Neural progenitor cell (in vitro differentiated cells): ENCODE data around the gene ERBB4. TPM values are rescaled to one million over a fixed set of nuclear protein-coding genes. Genes with fewer than 3 reads are reported as not detected.

Source experiments
- DNase-seq: peaks from one replicate; pipeline ENCODE4 v3.0.0-alpha.2; 2016; ENCODE audit warnings: low spot score
- H2AFZ ChIP-seq: fragments of 200-600 bp; sonication (generic); replicated peaks from 2 replicates; pipeline ENCODE4 v1.6.1; 2016; ENCODE audit warnings: antibody characterized with exemption
- H3F3A ChIP-seq: fragments of 200-600 bp; sonication (generic); 2 replicates; pipeline ENCODE4 v1.6.1; 2016; ENCODE audit warnings: antibody characterized with exemption, low read depth
- H3K27ac ChIP-seq: fragments of 200-600 bp; sonication (generic); 2 replicates; pipeline ENCODE4 v1.5.1; 2016; ENCODE audit warnings: mild to moderate bottlenecking
- H3K27me3 ChIP-seq: fragments of 200-600 bp; sonication (generic); 2 replicates; pipeline ENCODE4 v1.6.1; 2016; ENCODE audit warnings: mild to moderate bottlenecking, moderate library complexity
- H3K36me3 ChIP-seq: fragments of 200-600 bp; sonication (generic); 2 replicates; pipeline ENCODE4 v1.5.1; 2016
- H3K4me1 ChIP-seq: fragments of 200-600 bp; sonication (generic); 2 replicates; pipeline ENCODE4 v1.6.1; 2016; ENCODE audit warnings: mixed run types
- H3K4me2 ChIP-seq: fragments of 200-600 bp; sonication (generic); 2 replicates; pipeline ENCODE4 v1.6.1; 2016
- H3K4me3 ChIP-seq: fragments of 200-600 bp; sonication (generic); 2 replicates; pipeline ENCODE4 v1.5.1; 2016
- H3K79me2 ChIP-seq: fragments of 200-600 bp; sonication (generic); 2 replicates; pipeline ENCODE4 v1.6.1; 2016; ENCODE audit warnings: low read depth
- H3K9ac ChIP-seq: fragments of 200-600 bp; sonication (generic); 2 replicates; pipeline ENCODE4 v1.6.1; 2016
- H3K9me3 ChIP-seq: fragments of 200-600 bp; sonication (generic); 2 replicates; pipeline ENCODE4 v1.5.1; 2016; ENCODE audit warnings: low read depth
- H4K20me1 ChIP-seq: fragments of 200-600 bp; sonication (generic); 2 replicates; pipeline ENCODE4 v1.6.1; 2016; ENCODE audit warnings: low read depth
- H3K27ac Mint-ChIP-seq: 3 replicates; pipeline ENCODE4 v1.8.0; 2021; ENCODE audit warnings: mixed read lengths
- H3K27me3 Mint-ChIP-seq: 2 replicates; pipeline ENCODE4 v1.8.0; 2022; ENCODE audit warnings: low read depth, mild to moderate bottlenecking, inconsistent platforms, moderate library complexity, mixed read lengths; ENCODE audit not compliant: insufficient read depth
- H3K36me3 Mint-ChIP-seq: 3 replicates; pipeline ENCODE4 v1.8.0; 2021; ENCODE audit warnings: mixed read lengths
- H3K4me1 Mint-ChIP-seq: 3 replicates; pipeline ENCODE4 v1.8.0; 2021; ENCODE audit warnings: mixed read lengths
- H3K4me3 Mint-ChIP-seq: 3 replicates; pipeline ENCODE4 v1.8.0; 2021; ENCODE audit warnings: mild to moderate bottlenecking, moderate library complexity, mixed read lengths
- H3K9me3 Mint-ChIP-seq: 3 replicates; pipeline ENCODE4 v1.8.0; 2020; ENCODE audit warnings: mixed read lengths
- CTCF ChIP-seq: fragments of 200-600 bp; sonication (generic); IDR thresholded peaks from 2 replicates; pipeline ENCODE4 v1.5.1; 2017; ENCODE audit warnings: antibody characterized with exemption, mild to moderate bottlenecking
- EZH2 ChIP-seq: fragments of 200-600 bp; sonication (generic); IDR thresholded peaks from 2 replicates; pipeline ENCODE4 v1.6.1; 2017; ENCODE audit warnings: antibody characterized with exemption, mild to moderate bottlenecking, moderate library complexity
- EZH2phosphoT487 ChIP-seq: fragments of 200-600 bp; sonication (generic); IDR thresholded peaks from 2 replicates; pipeline ENCODE4 v1.6.1; 2017; ENCODE audit warnings: antibody characterized with exemption
- total RNA-seq: library from RNA; depleted of rRNA; stranded (reverse); fragments of >200 nt; gene quantifications from 2 replicates; pipeline ENCODE4 v1.2.3, GENCODE V29; 2015; ENCODE audit warnings: low replicate concordance

Gene ERBB4
- total RNA-seq, 1 donor from 2014 or later = 1.5 TPM

GRCh38 chr2:212259226-212259625 is 279.4 kb downstream of the ERBB4 start:
- H3K27ac Mint-ChIP-seq = no peak overlapping the region
- H3K4me3 ChIP-seq = no peak overlapping the region
- H3K79me2 ChIP-seq = no peaks in the 10 kb centered on the region
- H4K20me1 ChIP-seq = no peaks in the 10 kb centered on the region
- no peak overlapping the region for H3K4me3 Mint-ChIP-seq
- no peaks in the 10 kb centered on the region for H3K36me3 ChIP-seq
- H3K27me3 ChIP-seq = no peaks in the 10 kb centered on the region
- no peaks in the 10 kb centered on the region for H3F3A ChIP-seq
- H3K4me2 ChIP-seq = no peak overlapping the region
- H3K27ac ChIP-seq = no peak overlapping the region
- peaks cover 7% of the 10 kb centered on the region for H3K4me1 Mint-ChIP-seq
- H3K4me1 ChIP-seq = no peaks in the 10 kb centered on the region
- no peak for TF ChIP-seq EZH2
- TF ChIP-seq EZH2phosphoT487 = no peak
- H3K36me3 Mint-ChIP-seq = peaks cover 3% of the 10 kb centered on the region
- peaks cover 3% of the 10 kb centered on the region for H3K9me3 Mint-ChIP-seq
- H3K9ac ChIP-seq = no peak overlapping the region
- no peak overlapping the region for H2AFZ ChIP-seq
- no peaks in the 10 kb centered on the region for H3K27me3 Mint-ChIP-seq
- H3K9me3 ChIP-seq = no peaks in the 10 kb centered on the region
- DNase-seq = no peak

- Histone ChIP-seq H3F3A (no peaks in the 10 kb centered on the region), H3K79me2 (no peaks in the 10 kb centered on the region), H3K36me3 (no peaks in the 10 kb centered on the region), H3K4me1 (no peaks in the 10 kb centered on the region), H3K4me3 (no peak overlapping the region), H2AFZ (no peak overlapping the region), H3K4me2 (no peak overlapping the region), H4K20me1 (no peaks in the 10 kb centered on the region), H3K27ac (no peak overlapping the region), H3K9me3 (no peaks in the 10 kb centered on the region), H3K27me3 (no peaks in the 10 kb centered on the region), H3K9ac (no peak overlapping the region)
- DNase-seq = no peak
- Mint-ChIP-seq H3K4me3 (no peak overlapping the region), H3K36me3 (no peaks in the 10 kb centered on the region), H3K9me3 (no peaks in the 10 kb centered on the region), H3K27me3 (no peaks in the 10 kb centered on the region), H3K4me1 (peaks cover 17% of the 10 kb centered on the region), H3K27ac (peak overlapping the region; percentile 44)
- TF ChIP-seq EZH2 (no peak), CTCF (no peak), EZH2phosphoT487 (no peak)
Measured at GRCh38 chr2:212254339-212254738, 284.3 kb downstream of the ERBB4 start.

GRCh38 chr2:212249451-212249850 is 289.2 kb downstream of the ERBB4 start:
- H3K36me3 Mint-ChIP-seq = no peaks in the 10 kb centered on the region
- no peak for TF ChIP-seq EZH2phosphoT487
- no peak for TF ChIP-seq EZH2
- peak; percentile 42 for TF ChIP-seq CTCF
- no peak overlapping the region for H3K27ac Mint-ChIP-seq
- Histone ChIP-seq H3K4me2 (no peak overlapping the region), H2AFZ (no peak overlapping the region), H3K9me3 (no peaks in the 10 kb centered on the region), H3K79me2 (no peaks in the 10 kb centered on the region), H3K4me1 (peaks cover 5% of the 10 kb centered on the region), H4K20me1 (no peaks in the 10 kb centered on the region), H3K36me3 (no peaks in the 10 kb centered on the region), H3K4me3 (no peak overlapping the region), H3K9ac (no peak overlapping the region), H3K27ac (no peak overlapping the region), H3F3A (no peaks in the 10 kb centered on the region), H3K27me3 (no peaks in the 10 kb centered on the region)
- DNase-seq = no peak
- H3K4me3 Mint-ChIP-seq = no peak overlapping the region
- no peaks in the 10 kb centered on the region for H3K9me3 Mint-ChIP-seq
- H3K4me1 Mint-ChIP-seq = peaks cover 20% of the 10 kb centered on the region
- H3K27me3 Mint-ChIP-seq = no peaks in the 10 kb centered on the region

- H3K4me2 ChIP-seq = no peak overlapping the region
- DNase-seq = no peak
- peak overlapping the region; percentile 48 for H2AFZ ChIP-seq
- peaks cover 12% of the 10 kb centered on the region for H3K4me1 Mint-ChIP-seq
- H3K9ac ChIP-seq = no peak overlapping the region
- H3K36me3 Mint-ChIP-seq = no peaks in the 10 kb centered on the region
- H3K79me2 ChIP-seq = no peaks in the 10 kb centered on the region
- no peaks in the 10 kb centered on the region for H3K9me3 ChIP-seq
- no peaks in the 10 kb centered on the region for H3K36me3 ChIP-seq
- H3K27ac ChIP-seq = no peak overlapping the region
- peaks cover 5% of the 10 kb centered on the region for H3K4me1 ChIP-seq
- no peak overlapping the region for H3K4me3 ChIP-seq
- TF ChIP-seq CTCF = no peak
- TF ChIP-seq EZH2 = no peak
- TF ChIP-seq EZH2phosphoT487 = no peak
- H3K9me3 Mint-ChIP-seq = no peaks in the 10 kb centered on the region
- no peak overlapping the region for H3K4me3 Mint-ChIP-seq
- H4K20me1 ChIP-seq = no peaks in the 10 kb centered on the region
- no peaks in the 10 kb centered on the region for H3F3A ChIP-seq
- no peaks in the 10 kb centered on the region for H3K27me3 Mint-ChIP-seq
- no peaks in the 10 kb centered on the region for H3K27me3 ChIP-seq
- H3K27ac Mint-ChIP-seq = no peak overlapping the region
Measured at GRCh38 chr2:212245880-212246279, 292.7 kb downstream of the ERBB4 start.
